Measurements from ENCODE around the gene C10orf90. TPM values are rescaled to one million over a fixed set of nuclear protein-coding genes. Genes with fewer than 3 reads are reported as not detected.

C10orf90 gene
- total RNA-seq, 1 donor from 2014 or later: not detected

DNA sequence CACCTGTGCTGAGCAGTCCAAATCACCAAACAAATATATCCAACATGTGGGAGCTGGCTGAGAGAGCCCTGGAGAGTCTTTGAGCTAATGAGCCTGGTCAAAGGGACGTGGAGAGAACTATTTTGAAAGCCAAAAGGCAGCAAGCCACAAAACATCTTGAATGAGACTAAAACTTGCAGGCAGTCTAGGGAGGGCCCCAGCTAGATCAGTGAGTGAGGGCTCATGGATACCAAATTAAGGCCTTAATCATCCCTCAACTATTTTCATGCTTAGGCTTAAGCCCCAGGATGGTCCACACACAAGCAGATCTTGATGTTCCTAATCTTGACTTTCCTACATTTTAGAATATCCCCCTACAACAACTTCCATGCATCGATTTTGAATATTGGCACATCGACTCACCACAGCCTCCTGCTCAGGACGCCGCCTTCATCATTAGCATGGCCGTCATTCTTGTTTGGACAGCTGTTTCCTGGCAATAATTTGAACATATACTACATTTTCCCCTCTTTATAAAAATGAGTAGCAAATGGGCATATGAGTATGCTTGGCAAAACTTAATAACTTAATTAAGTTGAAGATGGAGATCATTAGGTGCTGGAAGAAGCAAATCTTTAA is 195.3 kb downstream of the C10orf90 start:
- Histone ChIP-seq H3K36me3 (no peaks in the 10 kb centered on the region), H3K9me3 (no peaks in the 10 kb centered on the region), H3K27me3 (ENCODE audit: low read depth) (peaks cover 4% of the 10 kb centered on the region), H3K4me1 (no peaks in the 10 kb centered on the region), H3K27ac (no peak overlapping the region), H3K4me3 (no peak overlapping the region)
- TF ChIP-seq, protein P1, sequence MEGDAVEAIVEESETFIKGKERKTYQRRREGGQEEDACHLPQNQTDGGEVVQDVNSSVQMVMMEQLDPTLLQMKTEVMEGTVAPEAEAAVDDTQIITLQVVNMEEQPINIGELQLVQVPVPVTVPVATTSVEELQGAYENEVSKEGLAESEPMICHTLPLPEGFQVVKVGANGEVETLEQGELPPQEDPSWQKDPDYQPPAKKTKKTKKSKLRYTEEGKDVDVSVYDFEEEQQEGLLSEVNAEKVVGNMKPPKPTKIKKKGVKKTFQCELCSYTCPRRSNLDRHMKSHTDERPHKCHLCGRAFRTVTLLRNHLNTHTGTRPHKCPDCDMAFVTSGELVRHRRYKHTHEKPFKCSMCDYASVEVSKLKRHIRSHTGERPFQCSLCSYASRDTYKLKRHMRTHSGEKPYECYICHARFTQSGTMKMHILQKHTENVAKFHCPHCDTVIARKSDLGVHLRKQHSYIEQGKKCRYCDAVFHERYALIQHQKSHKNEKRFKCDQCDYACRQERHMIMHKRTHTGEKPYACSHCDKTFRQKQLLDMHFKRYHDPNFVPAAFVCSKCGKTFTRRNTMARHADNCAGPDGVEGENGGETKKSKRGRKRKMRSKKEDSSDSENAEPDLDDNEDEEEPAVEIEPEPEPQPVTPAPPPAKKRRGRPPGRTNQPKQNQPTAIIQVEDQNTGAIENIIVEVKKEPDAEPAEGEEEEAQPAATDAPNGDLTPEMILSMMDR (IDR thresholded peaks at IDR 0.05): no peak
- DNase-seq (no peak), ATAC-seq (no peak)
- intact Hi-C loops (cut with DNase I): no loop called here

DNA sequence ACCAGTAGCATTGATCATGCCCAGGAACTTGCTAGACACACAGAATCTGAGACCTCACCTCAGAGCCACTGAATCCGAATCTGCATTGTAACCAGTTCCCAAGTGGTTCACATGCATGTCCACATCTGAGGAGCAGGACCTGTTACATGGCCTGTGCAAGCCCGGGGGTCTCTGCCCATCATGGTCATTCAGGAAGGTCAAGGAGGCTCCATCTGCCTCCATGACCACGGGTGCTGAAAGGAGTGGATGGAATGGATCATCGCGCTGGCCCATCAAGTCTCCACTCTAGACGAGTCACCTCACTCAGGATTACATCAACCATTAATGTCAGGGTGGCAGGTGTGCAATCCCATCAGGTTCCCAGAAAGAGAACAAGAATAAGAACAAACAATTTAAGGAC is 196.5 kb downstream of the C10orf90 start:
- no peaks in the 10 kb centered on the region for H3K36me3 ChIP-seq
- no peak for DNase-seq
- H3K9me3 ChIP-seq: no peaks in the 10 kb centered on the region
- no peak overlapping the region for H3K27ac ChIP-seq
- H3K27me3 ChIP-seq (ENCODE audit: low read depth): peaks cover 4% of the 10 kb centered on the region
- no peak for ATAC-seq
- TF ChIP-seq, protein P1 (IDR thresholded peaks at IDR 0.05): no peak
- no peak overlapping the region for H3K4me3 ChIP-seq
- no peaks in the 10 kb centered on the region for H3K4me1 ChIP-seq
- intact Hi-C loops (cut with DNase I): no loop called here

DNA sequence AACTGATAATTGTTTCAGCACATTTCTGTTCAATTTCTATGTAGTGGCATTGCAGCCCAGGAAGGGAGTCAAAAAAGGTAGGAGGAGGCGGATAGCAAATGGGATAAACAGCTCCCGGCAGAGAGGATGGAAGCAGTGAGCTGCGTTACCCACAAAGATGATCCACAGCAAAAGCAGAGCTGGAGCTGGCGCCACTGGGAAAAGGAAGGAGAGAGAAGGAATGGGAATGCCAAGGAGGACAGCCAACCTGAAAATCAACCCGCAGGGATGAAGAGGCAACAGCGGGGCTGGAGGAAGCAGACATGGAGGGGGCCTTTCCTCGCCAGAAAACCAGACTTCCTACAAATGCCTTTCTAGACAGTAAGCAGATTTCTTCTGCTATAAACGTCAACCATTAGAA is 199.5 kb downstream of the C10orf90 start:
- no peak overlapping the region for H3K27ac ChIP-seq
- DNase-seq: no peak
- peaks cover 4% of the 10 kb centered on the region for H3K27me3 ChIP-seq (ENCODE audit: low read depth)
- H3K4me1 ChIP-seq: no peaks in the 10 kb centered on the region
- no peaks in the 10 kb centered on the region for H3K36me3 ChIP-seq
- H3K4me3 ChIP-seq: no peak overlapping the region
- TF ChIP-seq, protein P1 (IDR thresholded peaks at IDR 0.05): no peak
- H3K9me3 ChIP-seq: no peaks in the 10 kb centered on the region
- no peak for ATAC-seq
- intact Hi-C loops (cut with DNase I): no loop called here

DNA sequence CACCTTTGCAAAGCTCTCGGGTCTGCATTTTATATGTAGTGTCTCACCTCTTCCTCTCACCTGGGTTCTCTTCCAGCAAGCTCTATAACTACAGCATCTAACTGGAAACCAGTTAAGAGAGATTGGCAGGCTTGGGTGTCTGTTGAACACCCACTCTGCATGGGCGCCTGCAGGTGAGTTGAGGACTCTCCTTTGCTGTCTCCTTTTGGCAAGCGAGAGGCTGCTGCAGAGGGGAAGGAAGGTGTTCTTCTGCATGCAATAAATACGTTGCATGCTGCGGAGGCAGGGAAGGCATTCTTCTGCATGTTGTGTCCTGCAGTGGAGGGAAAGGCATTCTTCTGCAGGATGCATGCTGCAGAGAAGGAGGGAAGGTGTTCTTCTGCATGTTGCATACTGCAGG is 200.8 kb downstream of the C10orf90 start:
- H3K36me3 ChIP-seq: no peaks in the 10 kb centered on the region
- H3K27ac ChIP-seq: no peak overlapping the region
- TF ChIP-seq, protein P1 (IDR thresholded peaks at IDR 0.05): no peak
- no peak overlapping the region for H3K4me3 ChIP-seq
- DNase-seq: no peak
- H3K9me3 ChIP-seq: no peaks in the 10 kb centered on the region
- H3K4me1 ChIP-seq: no peaks in the 10 kb centered on the region
- intact Hi-C loops (cut with DNase I): no loop called here
- peaks cover 4% of the 10 kb centered on the region for H3K27me3 ChIP-seq (ENCODE audit: low read depth)
- no peak for ATAC-seq

DNA sequence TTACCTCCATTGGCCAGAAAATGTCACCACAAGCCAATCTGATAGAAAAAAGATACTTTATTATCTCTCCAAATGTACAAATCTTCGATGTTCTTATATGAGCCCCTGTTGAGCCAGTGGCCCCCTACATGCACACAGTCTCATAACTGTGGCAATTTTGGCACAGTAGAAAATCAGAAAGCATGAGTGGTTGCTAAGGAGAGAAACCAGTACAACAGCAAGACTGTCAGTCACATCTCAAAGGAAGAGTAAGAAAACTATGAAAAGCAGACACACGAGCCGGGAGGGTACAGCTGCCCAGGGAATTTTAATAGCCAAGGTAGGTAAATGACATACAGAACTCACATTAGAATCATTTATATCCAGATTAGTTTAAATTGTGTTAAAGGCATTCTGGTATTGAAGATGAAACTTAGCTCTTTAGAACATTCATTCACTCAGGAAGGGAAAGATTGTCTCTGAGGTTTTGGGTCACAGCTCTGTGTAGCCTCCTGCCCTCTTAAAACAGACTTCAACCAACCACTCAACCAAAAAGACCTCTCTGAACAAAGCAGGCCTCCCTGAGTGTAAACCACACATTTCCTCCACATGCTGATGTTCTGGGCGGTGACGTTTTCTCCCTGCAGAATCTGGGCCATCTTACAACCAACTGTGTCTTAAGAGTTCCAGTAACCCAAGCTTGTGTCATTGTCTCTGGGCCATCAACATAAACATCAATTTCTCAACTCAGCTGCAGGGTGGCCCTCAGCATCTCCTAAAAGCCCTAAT is 201.4 kb downstream of the C10orf90 start:
- H3K4me1 ChIP-seq: no peaks in the 10 kb centered on the region
- intact Hi-C loops (cut with DNase I): no loop called here
- H3K4me3 ChIP-seq: no peak overlapping the region
- H3K27me3 ChIP-seq (ENCODE audit: low read depth): peaks cover 4% of the 10 kb centered on the region
- no peak overlapping the region for H3K27ac ChIP-seq
- TF ChIP-seq, protein P1 (IDR thresholded peaks at IDR 0.05): no peak
- DNase-seq: no peak
- ATAC-seq: no peak
- no peaks in the 10 kb centered on the region for H3K9me3 ChIP-seq
- no peaks in the 10 kb centered on the region for H3K36me3 ChIP-seq

Data from lower lobe of right lung (tissue), 2 donors.